ENCODE measurements around the gene GRAP2. TPM values are rescaled to one million over a fixed set of nuclear protein-coding genes. Genes with fewer than 3 reads are reported as not detected.

Gene GRAP2
- total and polyA plus RNA-seq, 2 donors (not counting 3 experiments of a cell fraction or from before 2014, with no cell fraction given) = 0.04 TPM; not detected in 1

- no peak for FAIRE-seq
- DNase-seq (ENCODE audit: low read depth, low spot score) = no peak
- POLR2A ChIA-PET = no interaction called here
- dilution Hi-C loops (cut with MboI; ENCODE audit: extremely low pct_ligation_motif_present, low sequenced_read_pairs) = no loop called here
- TF ChIP-seq MYC (IDR thresholded peaks at IDR 0.05; ENCODE audit: low read depth, low read length) = no peak
- TF ChIP-seq MAX (IDR thresholded peaks at IDR 0.05; ENCODE audit: insufficient read depth, insufficient read length) = no peak
- no peak for TF ChIP-seq GATA2 (IDR thresholded peaks at IDR 0.05; ENCODE audit: insufficient read depth, insufficient read length, low read depth, low read length)
- TF ChIP-seq CTCF (IDR thresholded peaks at IDR 0.05; ENCODE audit: extremely low read depth in 1 of 2, insufficient read depth in 1 of 2, low read depth in 1 of 2, low read length in 2 of 2) = no peak
- no peak for TF ChIP-seq POLR2A (IDR thresholded peaks at IDR 0.05; ENCODE audit: low read depth, low read length)
- no peak for TF ChIP-seq POLR2AphosphoS5 (IDR thresholded peaks at IDR 0.05; ENCODE audit: insufficient read depth, low read depth, low read length)
- no peak for TF ChIP-seq FOS (IDR thresholded peaks at IDR 0.05; ENCODE audit: borderline replicate concordance, insufficient read depth, low read length)
- no peak for TF ChIP-seq JUN (IDR thresholded peaks at IDR 0.05; ENCODE audit: borderline replicate concordance, insufficient read depth, insufficient read length, low read depth)
- no peak for TF ChIP-seq EZH2 (IDR thresholded peaks at IDR 0.05; ENCODE audit: borderline replicate concordance, low read depth, low read length, severe bottlenecking)
- no peaks in the 10 kb centered on the region for H4K20me1 ChIP-seq (replicated peaks; ENCODE audit: control insufficient read depth, extremely low read depth, insufficient read depth, low read length)
- no peaks in the 10 kb centered on the region for H3K36me3 ChIP-seq (ENCODE audit: control insufficient read depth in 2 of 2, extremely low read depth in 1 of 2, insufficient read depth in 2 of 2, low read length in 2 of 2)
- no peaks in the 10 kb centered on the region for H3K9me1 ChIP-seq (replicated peaks; ENCODE audit: control insufficient read depth, extremely low read depth, insufficient read depth, low read length)
- H3K9me3 ChIP-seq (replicated peaks; ENCODE audit: control insufficient read depth, insufficient read depth, low read length) = no peaks in the 10 kb centered on the region
- no peak overlapping the region for H3K4me2 ChIP-seq (ENCODE audit: insufficient read depth, low read length)
- H3K9ac ChIP-seq (replicated peaks; ENCODE audit: extremely low read depth, insufficient read depth, low read length) = no peak overlapping the region
- no peaks in the 10 kb centered on the region for H3K27me3 ChIP-seq (ENCODE audit: control insufficient read depth in 2 of 2, insufficient read depth in 2 of 2, low read length in 2 of 2)
- no TSS peak for BruUV-seq (replicated peaks)
- CTCF ChIA-PET = no interaction called here
- no peaks in the 10 kb centered on the region for H3K79me2 ChIP-seq (ENCODE audit: control insufficient read depth, insufficient read depth, low read length)
- no peak overlapping the region for H3K4me3 ChIP-seq (replicated peaks in 1 of 3; ENCODE audit: insufficient read depth in 1 of 3, low read depth in 1 of 3, low read length in 3 of 3)
- no peak overlapping the region for H2AFZ ChIP-seq (ENCODE audit: low read depth, low read length)
- intact Hi-C loops (cut with micrococcal nuclease) = no loop called here
- H3K27ac ChIP-seq (ENCODE audit: insufficient read depth, low read depth, low read length) = no peak overlapping the region
- H3K4me1 ChIP-seq (ENCODE audit: control insufficient read depth, extremely low read depth, insufficient read depth, low read length) = no peaks in the 10 kb centered on the region
These were observed 84.6 kb downstream of the GRAP2 start for GRCh38 chr22:39985383-39986035.

Measured in endothelial cell of umbilical vein (primary cell).